Osteoblast (primary cell): Measurements from ENCODE around the gene SEC14L6. TPM values are rescaled to one million over a fixed set of nuclear protein-coding genes. Genes with fewer than 3 reads are reported as not detected.

Experiments
- DNase-seq: peaks from one replicate; pipeline ENCODE4 v3.0.0; 2011; ENCODE audit warnings: low spot score, mixed read lengths; ENCODE audit not compliant: insufficient read length; ENCODE audit errors: missing footprints
- H2AFZ ChIP-seq: 2 replicates; pipeline ENCODE4 v1.6.0; 2011; ENCODE audit warnings: mild to moderate bottlenecking, low read length
- H3K27ac ChIP-seq: 2 replicates; pipeline ENCODE4 v1.5.1; 2011; ENCODE audit warnings: mild to moderate bottlenecking, low read depth, low read length, moderate library complexity
- H3K27me3 ChIP-seq: 2 replicates; pipeline ENCODE4 v1.6.0; 2012; ENCODE audit warnings: mild to moderate bottlenecking, control low read depth, inconsistent platforms, low read length, moderate library complexity; ENCODE audit not compliant: insufficient read depth
- H3K36me3 ChIP-seq: 2 replicates; pipeline ENCODE4 v1.5.1; 2011; ENCODE audit warnings: mild to moderate bottlenecking, low read length, control low read depth, moderate library complexity; ENCODE audit not compliant: insufficient read depth
- H3K4me1 ChIP-seq: 2 replicates; pipeline ENCODE4 v1.5.1; 2011; ENCODE audit warnings: mild to moderate bottlenecking, low read length, control low read depth, moderate library complexity; ENCODE audit not compliant: insufficient read depth
- H3K4me2 ChIP-seq: 2 replicates; pipeline ENCODE4 v1.6.0; 2011; ENCODE audit warnings: mild to moderate bottlenecking, low read length; ENCODE audit not compliant: insufficient read depth
- H3K4me3 ChIP-seq: fragments of 200-600 bp; sonication (generic); 3 replicates; pipeline ENCODE4 v1.5.1; 2012; ENCODE audit warnings: mild to moderate bottlenecking, low read length, inconsistent platforms; ENCODE audit not compliant: insufficient read depth
- H3K79me2 ChIP-seq: 2 replicates; pipeline ENCODE4 v1.6.0; 2012; ENCODE audit warnings: mild to moderate bottlenecking, low read length, control low read depth, inconsistent platforms; ENCODE audit not compliant: insufficient read depth
- H3K9me3 ChIP-seq: 2 replicates; pipeline ENCODE4 v1.5.1; 2011; ENCODE audit warnings: low read depth, low read length, control low read depth
- H4K20me1 ChIP-seq: 2 replicates; pipeline ENCODE4 v1.6.0; 2012; ENCODE audit warnings: mild to moderate bottlenecking, low read length, control low read depth; ENCODE audit not compliant: insufficient read depth
- total RNA-seq: library from RNA; depleted of rRNA; stranded (reverse); fragments of >200 nt; gene quantifications from 2 replicates; pipeline ENCODE4 v1.2.3, GENCODE V29; 2012
- TF ChIP-seq, protein P1 (sequence below): IDR thresholded peaks from 2 replicates; pipeline ENCODE4 v1.5.1; 2011; ENCODE audit warnings: mild to moderate bottlenecking, low read depth, low read length, moderate library complexity; ENCODE audit errors: extremely low read depth

The SEC14L6 gene
- total RNA-seq, 1 donor = not detected

DNA sequence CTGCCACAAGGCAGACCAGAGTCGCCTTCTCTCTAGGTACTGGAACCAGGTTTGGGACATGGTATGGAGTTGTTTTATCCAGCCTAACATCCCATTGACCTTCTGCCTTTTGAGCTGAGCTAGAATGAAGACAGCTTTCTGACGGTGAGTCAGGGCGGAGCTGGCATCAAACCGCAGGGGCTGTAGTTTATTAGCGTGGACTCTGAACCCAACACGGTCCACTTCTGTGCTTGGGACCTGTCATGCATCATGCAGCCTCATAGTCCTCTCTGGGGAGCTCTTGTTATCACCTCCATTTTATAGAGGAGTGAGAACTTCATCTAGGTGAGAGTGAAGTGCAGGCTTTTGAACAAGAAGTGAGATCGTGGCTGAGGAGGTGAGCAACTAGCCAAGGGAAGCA is 19.6 kb upstream of the SEC14L6 start:
- H4K20me1 ChIP-seq = no peaks in the 10 kb centered on the region
- no peaks in the 10 kb centered on the region for H3K79me2 ChIP-seq
- H3K36me3 ChIP-seq = no peaks in the 10 kb centered on the region
- H2AFZ ChIP-seq = no peak overlapping the region
- H3K4me1 ChIP-seq = no peaks in the 10 kb centered on the region
- no peak overlapping the region for H3K4me3 ChIP-seq
- H3K9me3 ChIP-seq = no peaks in the 10 kb centered on the region
- DNase-seq = peak; percentile 72
- H3K27ac ChIP-seq = no peak overlapping the region
- TF ChIP-seq, protein P1, sequence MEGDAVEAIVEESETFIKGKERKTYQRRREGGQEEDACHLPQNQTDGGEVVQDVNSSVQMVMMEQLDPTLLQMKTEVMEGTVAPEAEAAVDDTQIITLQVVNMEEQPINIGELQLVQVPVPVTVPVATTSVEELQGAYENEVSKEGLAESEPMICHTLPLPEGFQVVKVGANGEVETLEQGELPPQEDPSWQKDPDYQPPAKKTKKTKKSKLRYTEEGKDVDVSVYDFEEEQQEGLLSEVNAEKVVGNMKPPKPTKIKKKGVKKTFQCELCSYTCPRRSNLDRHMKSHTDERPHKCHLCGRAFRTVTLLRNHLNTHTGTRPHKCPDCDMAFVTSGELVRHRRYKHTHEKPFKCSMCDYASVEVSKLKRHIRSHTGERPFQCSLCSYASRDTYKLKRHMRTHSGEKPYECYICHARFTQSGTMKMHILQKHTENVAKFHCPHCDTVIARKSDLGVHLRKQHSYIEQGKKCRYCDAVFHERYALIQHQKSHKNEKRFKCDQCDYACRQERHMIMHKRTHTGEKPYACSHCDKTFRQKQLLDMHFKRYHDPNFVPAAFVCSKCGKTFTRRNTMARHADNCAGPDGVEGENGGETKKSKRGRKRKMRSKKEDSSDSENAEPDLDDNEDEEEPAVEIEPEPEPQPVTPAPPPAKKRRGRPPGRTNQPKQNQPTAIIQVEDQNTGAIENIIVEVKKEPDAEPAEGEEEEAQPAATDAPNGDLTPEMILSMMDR = no peak
- H3K4me2 ChIP-seq = no peak overlapping the region
- H3K27me3 ChIP-seq = peaks cover 19% of the 10 kb centered on the region

- TF ChIP-seq, protein P1 = no peak
- Histone ChIP-seq H4K20me1 (no peaks in the 10 kb centered on the region), H3K27me3 (peaks cover 16% of the 10 kb centered on the region), H2AFZ (no peak overlapping the region), H3K36me3 (no peaks in the 10 kb centered on the region), H3K27ac (no peak overlapping the region), H3K4me3 (no peak overlapping the region), H3K4me1 (no peaks in the 10 kb centered on the region), H3K4me2 (no peak overlapping the region), H3K9me3 (no peaks in the 10 kb centered on the region), H3K79me2 (no peaks in the 10 kb centered on the region)
- peak; percentile 60 for DNase-seq
Observed at GRCh38 chr22:30565341-30565740, 18.8 kb upstream of the SEC14L6 start.

DNA sequence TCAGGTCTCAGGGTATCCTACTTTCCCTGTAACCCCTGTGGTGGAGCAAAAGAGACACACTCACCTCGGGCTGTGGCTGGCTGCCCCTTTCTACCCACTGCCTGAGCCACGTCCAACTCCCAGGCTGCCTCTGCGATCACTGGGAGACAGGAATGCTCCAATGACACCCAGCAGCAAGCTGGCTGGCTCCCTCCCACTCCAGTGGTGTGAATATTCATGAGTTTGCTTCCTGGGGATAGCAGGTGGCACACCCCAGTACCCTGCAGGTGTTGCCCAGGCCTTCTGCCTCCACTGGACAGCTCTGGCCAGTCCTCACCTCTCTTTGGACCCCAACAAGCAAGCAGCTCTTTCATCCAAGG is 18.2 kb upstream of the SEC14L6 start:
- TF ChIP-seq, protein P1 = no peak
- no peaks in the 10 kb centered on the region for H4K20me1 ChIP-seq
- peaks cover 11% of the 10 kb centered on the region for H3K27me3 ChIP-seq

DNA sequence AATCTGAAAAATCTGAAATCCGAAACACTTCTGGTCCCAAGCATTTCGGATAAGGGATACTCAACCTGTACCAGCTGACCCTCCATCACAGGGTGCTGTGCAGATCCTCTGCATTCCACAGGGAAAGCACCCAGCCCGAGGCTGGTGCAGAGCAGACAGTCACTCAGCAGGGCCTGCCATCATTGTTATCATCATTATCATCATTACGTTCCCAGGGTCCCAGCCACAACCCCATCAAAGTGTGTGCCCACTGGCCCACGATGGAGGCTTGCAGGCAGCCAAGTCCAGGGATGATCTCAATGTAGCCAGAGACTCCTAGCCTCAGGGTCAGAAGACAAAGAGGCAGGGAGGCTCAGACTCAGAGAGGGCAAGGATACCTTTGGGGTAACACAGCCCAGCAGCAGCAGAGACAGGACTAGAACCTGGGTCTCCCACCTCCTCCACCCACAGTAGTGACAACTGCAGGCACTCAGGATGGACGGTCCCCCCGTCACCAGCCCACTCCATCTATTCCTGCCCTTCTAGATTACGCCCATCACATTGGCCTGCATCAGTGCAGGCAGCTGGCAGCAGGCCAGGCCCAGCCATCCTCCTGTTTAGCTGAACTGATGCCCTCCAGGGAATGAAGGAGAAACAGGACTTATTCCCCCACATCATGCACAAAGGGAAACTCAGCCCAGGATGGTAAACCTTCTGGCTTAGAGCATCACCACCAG is 17.7 kb upstream of the SEC14L6 start:
- H3K79me2 ChIP-seq = no peaks in the 10 kb centered on the region
- H3K4me1 ChIP-seq = no peaks in the 10 kb centered on the region
- no peaks in the 10 kb centered on the region for H3K9me3 ChIP-seq
- H2AFZ ChIP-seq = no peak overlapping the region
- DNase-seq = peak; percentile 32
- H3K4me3 ChIP-seq = no peak overlapping the region
- H3K36me3 ChIP-seq = no peaks in the 10 kb centered on the region
- no peaks in the 10 kb centered on the region for H4K20me1 ChIP-seq
- H3K27ac ChIP-seq = no peak overlapping the region
- TF ChIP-seq, protein P1 = no peak
- H3K4me2 ChIP-seq = no peak overlapping the region
- H3K27me3 ChIP-seq = peaks cover 6% of the 10 kb centered on the region

More for the DNA sequence above, 18.2 kb upstream of the SEC14L6 start:
- H3K79me2 ChIP-seq = no peaks in the 10 kb centered on the region
- no peaks in the 10 kb centered on the region for H3K36me3 ChIP-seq
- H3K9me3 ChIP-seq = no peaks in the 10 kb centered on the region
- no peak overlapping the region for H3K4me2 ChIP-seq
- peak; percentile 14 for DNase-seq
- H3K27ac ChIP-seq = no peak overlapping the region
- H3K4me1 ChIP-seq = no peaks in the 10 kb centered on the region
- no peak overlapping the region for H3K4me3 ChIP-seq
- no peak overlapping the region for H2AFZ ChIP-seq
